Astrocyte (in vitro differentiated cells and primary cell): Measurements from ENCODE around the gene USP49. TPM values are rescaled to one million over a fixed set of nuclear protein-coding genes. Genes with fewer than 3 reads are reported as not detected.

Source experiments
- DNase-seq: peaks from one replicate; pipeline ENCODE4 v3.0.0-alpha.2; 2010; ENCODE audit warnings: low read depth
- FAIRE-seq: peaks from 2 replicates; lab custom pipeline; 2011; peaks lifted over from hg19 to GRCh38; lab: Jason Lieb, UNC
- H2AFZ ChIP-seq: 2 replicates; pipeline ENCODE4 v1.6.0; 2012; ENCODE audit warnings: low read depth, low read length, inconsistent platforms
- H3K27ac ChIP-seq: 2 replicates; pipeline ENCODE4 v1.5.1; 2011; ENCODE audit warnings: low read depth, low read length, inconsistent platforms
- H3K27me3 ChIP-seq: 2 replicates; pipeline ENCODE4 v1.6.0; 2011; ENCODE audit warnings: low read length, inconsistent platforms; ENCODE audit not compliant: insufficient read depth
- H3K36me3 ChIP-seq: 2 replicates; pipeline ENCODE4 v1.5.1; 2011; ENCODE audit warnings: low read length, inconsistent platforms; ENCODE audit not compliant: insufficient read depth
- H3K4me1 ChIP-seq: 2 replicates; pipeline ENCODE4 v1.5.1; 2011; ENCODE audit warnings: low read length, inconsistent platforms; ENCODE audit not compliant: insufficient read depth
- H3K4me2 ChIP-seq: 2 replicates; pipeline ENCODE4 v1.6.0; 2012; ENCODE audit warnings: low read length, inconsistent platforms
- H3K4me3 ChIP-seq: 2 replicates; pipeline ENCODE4 v1.5.1; 2011; ENCODE audit warnings: low read depth, mild to moderate bottlenecking, low read length, inconsistent platforms; ENCODE audit not compliant: insufficient read depth
- H3K79me2 ChIP-seq: 2 replicates; pipeline ENCODE4 v1.6.0; 2012; ENCODE audit warnings: mild to moderate bottlenecking, low read length, inconsistent platforms; ENCODE audit not compliant: insufficient read depth
- H3K9ac ChIP-seq: 2 replicates; pipeline ENCODE4 v1.6.0; 2012; ENCODE audit warnings: mild to moderate bottlenecking, low read length, inconsistent platforms
- H3K9me3 ChIP-seq: 2 replicates; pipeline ENCODE4 v1.5.1; 2012; ENCODE audit warnings: low read depth, mild to moderate bottlenecking, low read length, inconsistent platforms; ENCODE audit not compliant: insufficient read depth
- H4K20me1 ChIP-seq: 2 replicates; pipeline ENCODE4 v1.6.0; 2012; ENCODE audit warnings: low read length, inconsistent platforms; ENCODE audit not compliant: insufficient read depth
- H3K27ac Mint-ChIP-seq: one replicate; pipeline ENCODE4 v1.8.0; 2021; ENCODE audit warnings: mild to moderate bottlenecking, mixed read lengths; ENCODE audit not compliant: unreplicated experiment
- H3K27me3 Mint-ChIP-seq: one replicate; pipeline ENCODE4 v1.8.0; 2021; ENCODE audit warnings: low read depth, mixed read lengths; ENCODE audit not compliant: unreplicated experiment
- H3K36me3 Mint-ChIP-seq: one replicate; pipeline ENCODE4 v1.8.0; 2021; ENCODE audit warnings: low read depth, mixed read lengths; ENCODE audit not compliant: unreplicated experiment
- H3K4me1 Mint-ChIP-seq: one replicate; pipeline ENCODE4 v1.8.0; 2021; ENCODE audit warnings: low read depth, mixed read lengths; ENCODE audit not compliant: unreplicated experiment
- H3K4me3 Mint-ChIP-seq: one replicate; pipeline ENCODE4 v1.8.0; 2021; ENCODE audit warnings: mild to moderate bottlenecking, moderate library complexity, mixed read lengths; ENCODE audit not compliant: unreplicated experiment
- H3K9me3 Mint-ChIP-seq: one replicate; pipeline ENCODE4 v1.8.0; 2021; ENCODE audit warnings: mild to moderate bottlenecking, mixed read lengths; ENCODE audit not compliant: unreplicated experiment
- EZH2 ChIP-seq: IDR thresholded peaks from 2 replicates; pipeline ENCODE4 v1.6.1; 2012; ENCODE audit warnings: mild to moderate bottlenecking, low read length, inconsistent platforms; ENCODE audit not compliant: insufficient read depth
- total RNA-seq: library from RNA; stranded (reverse); gene quantifications from 2 replicates; pipeline ENCODE4 v1.2.1, GENCODE V29; 2021
- TF ChIP-seq, protein P1 (sequence below): IDR thresholded peaks from 2 replicates; pipeline ENCODE4 v1.5.1; 2011; ENCODE audit warnings: low read depth, mild to moderate bottlenecking, inconsistent platforms, low read length, moderate library complexity; ENCODE audit not compliant: insufficient read depth

Gene USP49
- total RNA-seq, 1 donor from 2014 or later, result 5.5 TPM

DNA sequence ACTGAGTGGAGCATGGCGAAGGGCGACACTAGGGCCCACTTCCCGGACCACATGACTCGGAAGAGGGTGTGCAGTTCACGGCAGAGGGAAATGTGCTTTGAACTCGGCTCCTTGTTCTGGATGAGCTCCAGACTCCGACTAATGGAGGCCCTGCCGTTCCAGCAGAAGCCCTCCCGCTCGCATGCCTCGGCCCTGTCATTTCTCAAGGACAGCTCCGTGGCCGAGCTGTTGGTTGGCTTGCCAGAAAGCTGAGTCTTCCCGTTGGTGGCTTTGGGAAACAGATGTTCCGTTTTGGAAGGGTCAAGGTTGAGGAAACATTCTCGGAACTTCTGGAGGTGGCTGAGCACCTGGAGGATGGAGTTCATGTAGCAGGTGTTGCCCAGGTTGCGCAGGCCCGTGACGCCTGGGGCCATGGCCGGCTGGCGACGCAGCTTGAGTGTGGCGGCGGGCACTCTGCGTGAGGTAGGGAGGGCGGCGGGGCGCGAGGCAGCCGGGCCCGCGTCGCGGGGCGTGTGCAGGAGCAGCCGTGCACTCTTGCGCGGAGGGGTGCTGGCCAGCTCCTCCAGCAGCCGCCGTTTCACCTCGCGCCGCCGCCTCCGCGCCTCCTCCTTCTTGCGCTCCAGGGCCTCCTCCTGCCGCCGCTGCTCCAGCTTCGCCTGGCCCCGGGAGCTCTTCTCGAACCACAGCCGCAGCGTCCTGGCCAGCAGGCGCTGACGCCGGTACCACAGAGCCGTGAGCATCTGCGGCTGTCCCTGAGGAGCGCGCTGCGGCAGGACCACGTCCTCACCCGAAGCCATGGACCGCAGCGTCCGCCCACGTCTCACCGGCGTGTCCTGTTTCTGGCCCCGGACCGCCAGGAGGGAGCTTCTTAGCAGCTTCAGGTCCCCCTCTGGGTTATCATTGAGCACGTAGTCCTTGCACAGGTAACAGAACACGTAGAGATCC, 89.1 kb downstream of the USP49 start:
- Mint-ChIP-seq H3K4me3 (no peak overlapping the region), H3K4me1 (peaks cover 7% of the 10 kb centered on the region), H3K27me3 (peaks cover 2% of the 10 kb centered on the region), H3K9me3 (no peaks in the 10 kb centered on the region), H3K27ac (no peak overlapping the region), H3K36me3 (peaks cover 4% of the 10 kb centered on the region)
- no peaks in the 10 kb centered on the region for H3K4me1 ChIP-seq
- H3K79me2 ChIP-seq, result no peaks in the 10 kb centered on the region
- H3K27me3 ChIP-seq, result no peaks in the 10 kb centered on the region
- H3K9me3 ChIP-seq, result no peaks in the 10 kb centered on the region
- H4K20me1 ChIP-seq, result no peaks in the 10 kb centered on the region
- no peak overlapping the region for H3K9ac ChIP-seq
- no peak overlapping the region for H3K27ac ChIP-seq
- no peak overlapping the region for H2AFZ ChIP-seq
- no peak overlapping the region for H3K4me3 ChIP-seq
- DNase-seq, result no peak
- no peak overlapping the region for H3K4me2 ChIP-seq
- TF ChIP-seq EZH2, result no peak
- TF ChIP-seq, protein P1, sequence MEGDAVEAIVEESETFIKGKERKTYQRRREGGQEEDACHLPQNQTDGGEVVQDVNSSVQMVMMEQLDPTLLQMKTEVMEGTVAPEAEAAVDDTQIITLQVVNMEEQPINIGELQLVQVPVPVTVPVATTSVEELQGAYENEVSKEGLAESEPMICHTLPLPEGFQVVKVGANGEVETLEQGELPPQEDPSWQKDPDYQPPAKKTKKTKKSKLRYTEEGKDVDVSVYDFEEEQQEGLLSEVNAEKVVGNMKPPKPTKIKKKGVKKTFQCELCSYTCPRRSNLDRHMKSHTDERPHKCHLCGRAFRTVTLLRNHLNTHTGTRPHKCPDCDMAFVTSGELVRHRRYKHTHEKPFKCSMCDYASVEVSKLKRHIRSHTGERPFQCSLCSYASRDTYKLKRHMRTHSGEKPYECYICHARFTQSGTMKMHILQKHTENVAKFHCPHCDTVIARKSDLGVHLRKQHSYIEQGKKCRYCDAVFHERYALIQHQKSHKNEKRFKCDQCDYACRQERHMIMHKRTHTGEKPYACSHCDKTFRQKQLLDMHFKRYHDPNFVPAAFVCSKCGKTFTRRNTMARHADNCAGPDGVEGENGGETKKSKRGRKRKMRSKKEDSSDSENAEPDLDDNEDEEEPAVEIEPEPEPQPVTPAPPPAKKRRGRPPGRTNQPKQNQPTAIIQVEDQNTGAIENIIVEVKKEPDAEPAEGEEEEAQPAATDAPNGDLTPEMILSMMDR, result no peak
- no peaks in the 10 kb centered on the region for H3K36me3 ChIP-seq
- no peak for FAIRE-seq

DNA sequence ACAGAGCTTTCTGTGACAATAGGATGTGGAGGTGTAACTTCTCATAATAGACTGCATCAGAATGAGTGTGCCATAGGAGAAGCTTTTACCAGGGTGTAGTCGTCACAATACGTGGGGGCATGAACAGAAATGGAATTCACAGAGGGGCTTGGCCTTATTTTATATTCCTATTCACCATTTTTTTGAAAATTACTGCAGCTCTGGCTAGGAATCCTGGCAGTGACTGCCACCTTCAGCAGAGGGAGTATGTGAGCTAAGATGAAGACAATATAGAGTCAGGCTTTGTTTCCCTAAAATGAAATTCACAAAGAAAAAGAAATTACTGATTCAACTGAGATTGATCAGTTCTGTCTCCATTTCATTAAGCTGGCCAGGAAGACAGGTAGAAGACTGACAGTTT, 93.8 kb downstream of the USP49 start:
- Histone ChIP-seq H3K4me2 (no peak overlapping the region), H3K4me1 (peaks cover 5% of the 10 kb centered on the region), H3K79me2 (no peaks in the 10 kb centered on the region), H3K9ac (no peak overlapping the region), H2AFZ (peak overlapping the region; percentile 32), H3K36me3 (no peaks in the 10 kb centered on the region), H3K27ac (no peak overlapping the region), H3K4me3 (no peak overlapping the region), H3K27me3 (no peaks in the 10 kb centered on the region), H4K20me1 (no peaks in the 10 kb centered on the region), H3K9me3 (no peaks in the 10 kb centered on the region)
- Mint-ChIP-seq H3K4me3 (no peak overlapping the region), H3K4me1 (peaks cover 19% of the 10 kb centered on the region), H3K27ac (no peak overlapping the region), H3K27me3 (peaks cover 2% of the 10 kb centered on the region), H3K9me3 (no peaks in the 10 kb centered on the region), H3K36me3 (peaks cover 8% of the 10 kb centered on the region)
- DNase-seq, result no peak
- no peak for FAIRE-seq
- TF ChIP-seq, protein P1, result peak; percentile 55
- TF ChIP-seq EZH2, result no peak

DNA sequence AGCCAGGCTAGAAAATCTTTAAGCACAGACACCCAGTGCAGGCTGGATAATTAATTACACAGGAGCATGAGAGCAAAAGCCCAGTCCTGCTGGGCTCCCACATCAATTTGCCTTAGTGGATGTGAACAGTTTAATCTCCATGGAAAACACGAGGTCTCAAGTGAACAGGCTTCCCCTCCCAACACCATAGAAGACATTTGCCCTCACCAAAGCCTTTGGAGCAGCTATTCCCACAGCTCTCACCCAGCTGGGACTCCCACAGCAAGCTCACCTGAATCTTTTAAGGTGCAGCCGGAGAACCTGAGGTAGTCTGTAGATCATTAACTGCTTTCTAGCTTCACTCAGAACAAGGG, 95.6 kb downstream of the USP49 start:
- H3K36me3 Mint-ChIP-seq, result peaks cover 5% of the 10 kb centered on the region
- Histone ChIP-seq H3K9me3 (no peaks in the 10 kb centered on the region), H3K79me2 (no peaks in the 10 kb centered on the region), H3K4me2 (no peak overlapping the region), H4K20me1 (no peaks in the 10 kb centered on the region), H3K9ac (no peak overlapping the region), H3K4me3 (no peak overlapping the region), H3K4me1 (peaks cover 5% of the 10 kb centered on the region), H3K27me3 (no peaks in the 10 kb centered on the region), H3K36me3 (no peaks in the 10 kb centered on the region), H2AFZ (no peak overlapping the region), H3K27ac (no peak overlapping the region)
- peak overlapping the region; percentile 50 for H3K4me3 Mint-ChIP-seq
- FAIRE-seq (no peak), DNase-seq (no peak)
- no peak overlapping the region for H3K27ac Mint-ChIP-seq
- peaks cover 19% of the 10 kb centered on the region for H3K4me1 Mint-ChIP-seq
- H3K9me3 Mint-ChIP-seq, result no peaks in the 10 kb centered on the region
- TF ChIP-seq, protein P1, result no peak
- H3K27me3 Mint-ChIP-seq, result no peaks in the 10 kb centered on the region
